Keratinocyte (primary cell): ENCODE results near the gene GPR137B. TPM values are rescaled to one million over a fixed set of nuclear protein-coding genes. Genes with fewer than 3 reads are reported as not detected.

Source experiments
- DNase-seq: peaks from one replicate; pipeline ENCODE4 v3.0.0-alpha.2; 2011; ENCODE audit warnings: low read depth, missing footprints, low spot score
- FAIRE-seq: peaks from 2 replicates; lab custom pipeline; 2011; peaks lifted over from hg19 to GRCh38; lab: Jason Lieb, UNC
- H2AFZ ChIP-seq: 2 replicates; pipeline ENCODE4 v1.6.0; 2012; ENCODE audit warnings: low read length, control low read depth, inconsistent platforms; ENCODE audit not compliant: control insufficient read depth
- H3K27ac ChIP-seq: 2 replicates; pipeline ENCODE4 v1.5.1; 2011; ENCODE audit warnings: low read length; ENCODE audit not compliant: control insufficient read depth, insufficient read depth
- H3K27me3 ChIP-seq: 3 replicates; pipeline ENCODE4 v1.6.0; 2011; ENCODE audit warnings: low read length; ENCODE audit not compliant: control insufficient read depth, insufficient read depth; ENCODE audit errors: extremely low read depth
- H3K36me3 ChIP-seq, 2 experiments: 2 replicates in 1 of 2; 3 replicates in 1 of 2; pipeline ENCODE4 v1.5.1; 2011; ENCODE audit warnings: low read length in 2 of 2, mild to moderate bottlenecking in 1 of 2; ENCODE audit not compliant: control insufficient read depth in 2 of 2, insufficient read depth in 2 of 2; ENCODE audit errors: extremely low read depth in 1 of 2
- H3K4me1 ChIP-seq: 3 replicates; pipeline ENCODE4 v1.5.1; 2011; ENCODE audit warnings: low read length; ENCODE audit not compliant: control insufficient read depth, insufficient read depth; ENCODE audit errors: extremely low read depth
- H3K4me2 ChIP-seq: 3 replicates; pipeline ENCODE4 v1.6.0; 2011; ENCODE audit warnings: low read depth, low read length; ENCODE audit not compliant: control insufficient read depth, insufficient read depth; ENCODE audit errors: extremely low read depth
- H3K4me3 ChIP-seq, 3 experiments: fragments of 200-600 bp in 1 of 3; sonication (generic) in 1 of 3; 2 replicates in 2 of 3; 3 replicates in 1 of 3; pipeline ENCODE4 v1.5.1; 2011 to 2016; ENCODE audit warnings: low read length in 3 of 3, mild to moderate bottlenecking in 3 of 3, control low read depth in 2 of 3, inconsistent platforms in 1 of 3, low read depth in 1 of 3, mixed read lengths in 1 of 3, mixed run types in 1 of 3, moderate library complexity in 1 of 3; ENCODE audit not compliant: control insufficient read depth in 2 of 3, insufficient read depth in 2 of 3; ENCODE audit errors: extremely low read depth in 1 of 3
- H3K79me2 ChIP-seq: 2 replicates; pipeline ENCODE4 v1.6.0; 2012; ENCODE audit warnings: low read length; ENCODE audit not compliant: control insufficient read depth, insufficient read depth
- H3K9ac ChIP-seq: 3 replicates; pipeline ENCODE4 v1.6.0; 2011; ENCODE audit warnings: low read length; ENCODE audit not compliant: control insufficient read depth, insufficient read depth; ENCODE audit errors: extremely low read depth
- H3K9me1 ChIP-seq: 3 replicates; pipeline ENCODE4 v1.6.0; 2011; ENCODE audit warnings: low read length; ENCODE audit not compliant: control insufficient read depth, insufficient read depth; ENCODE audit errors: extremely low read depth
- H3K9me3 ChIP-seq: 2 replicates; pipeline ENCODE4 v1.5.1; 2012; ENCODE audit warnings: low read depth, low read length; ENCODE audit not compliant: control insufficient read depth
- H4K20me1 ChIP-seq: 3 replicates; pipeline ENCODE4 v1.6.0; 2011; ENCODE audit warnings: low read length; ENCODE audit not compliant: control insufficient read depth, insufficient read depth; ENCODE audit errors: extremely low read depth
- CTCF ChIP-seq, 3 experiments: IDR thresholded peaks in 1 of 3; conservative IDR thresholded peaks in 1 of 3; optimal IDR thresholded peaks in 1 of 3; 2 replicates in 2 of 3; 3 replicates in 1 of 3; pipeline versions ENCODE3 to v1.5.1; 2011; ENCODE audit warnings: low read length in 3 of 3, mild to moderate bottlenecking in 3 of 3, moderate library complexity in 2 of 3, control low read depth in 1 of 3, inconsistent platforms in 1 of 3; ENCODE audit not compliant: insufficient read depth in 2 of 3; ENCODE audit errors: extremely low read depth in 1 of 3
- EZH2 ChIP-seq: IDR thresholded peaks from one replicate; pipeline ENCODE4 v1.6.1; 2012; ENCODE audit warnings: inconsistent platforms, mild to moderate bottlenecking, low read length, moderate library complexity
- dilution Hi-C: fragments of 300-500 bp; cut with MboI; formaldehyde crosslinking; loops from one replicate; pipeline ENCODE4 v1.7.0; 2020; ENCODE audit warnings: low sequenced_read_pairs; ENCODE audit not compliant: extremely low pct_ligation_motif_present
- polyA plus RNA-seq, 5 experiments: library from polyadenylated mRNA; depleted of rRNA in 3 of 5; stranded (reverse) in 3 of 5; stranded (forward) in 1 of 5; unstranded in 1 of 5; fragments of >200 nt; gene quantifications; 1 replicate in 1 of 5; 2 replicates in 3 of 5; 3 replicates in 1 of 5; pipeline versions ENCODE4 v1.2.1 to v1.2.3, GENCODE V29; 2011 to 2012; ENCODE audit warnings: missing spikeins in 2 of 5, low read depth in 1 of 5, low replicate concordance in 1 of 5

The GPR137B gene
- polyA plus RNA-seq, 1 donor (not counting 4 experiments of a cell fraction or from before 2014, with no cell fraction given) = 7.1 TPM

- TF ChIP-seq EZH2 = no peak
- TF ChIP-seq CTCF (optimal IDR thresholded peaks at IDR 0.05 in 1 of 3, IDR thresholded peaks at IDR 0.05 in 1 of 3, conservative IDR thresholded peaks at IDR 0.05 in 1 of 3; ENCODE audit: extremely low read depth in 1 of 3, insufficient read depth in 2 of 3, low read length in 3 of 3) = no peak
- H2AFZ ChIP-seq = no peak overlapping the region
- H3K9me1 ChIP-seq = no peaks in the 10 kb centered on the region
- H3K27ac ChIP-seq = no peak overlapping the region
- dilution Hi-C loops = no loop called here
- H3K9ac ChIP-seq = no peak overlapping the region
- FAIRE-seq = no peak
- DNase-seq = no peak
- no peaks in the 10 kb centered on the region for H3K27me3 ChIP-seq
- no peaks in the 10 kb centered on the region for H4K20me1 ChIP-seq
- H3K4me3 ChIP-seq = no peak overlapping the region
- no peaks in the 10 kb centered on the region for H3K36me3 ChIP-seq
- H3K79me2 ChIP-seq = peaks cover 5% of the 10 kb centered on the region
- H3K4me2 ChIP-seq = no peak overlapping the region
- peaks cover 10% of the 10 kb centered on the region for H3K4me1 ChIP-seq
- H3K9me3 ChIP-seq = no peaks in the 10 kb centered on the region
Observed at GRCh38 chr1:236147521-236148469, 5.5 kb downstream of the GPR137B start.

GRCh38 chr1:236148470-236148845 is 6.1 kb downstream of the GPR137B start:
- dilution Hi-C loops = no loop called here
- Histone ChIP-seq H3K4me3 (no peak overlapping the region), H3K36me3 (no peaks in the 10 kb centered on the region), H3K9me3 (no peaks in the 10 kb centered on the region), H3K79me2 (peaks cover 5% of the 10 kb centered on the region), H3K27me3 (no peaks in the 10 kb centered on the region), H3K4me2 (no peak overlapping the region), H3K9me1 (no peaks in the 10 kb centered on the region), H4K20me1 (no peaks in the 10 kb centered on the region), H3K9ac (no peak overlapping the region), H2AFZ (no peak overlapping the region), H3K4me1 (peaks cover 8% of the 10 kb centered on the region), H3K27ac (no peak overlapping the region)
- DNase-seq (no peak), FAIRE-seq (no peak)
- TF ChIP-seq CTCF (optimal IDR thresholded peaks at IDR 0.05 in 1 of 3, IDR thresholded peaks at IDR 0.05 in 1 of 3, conservative IDR thresholded peaks at IDR 0.05 in 1 of 3; ENCODE audit: extremely low read depth in 1 of 3, insufficient read depth in 2 of 3, low read length in 3 of 3) (no peak), EZH2 (no peak)
